Kidney glomerular epithelial cell (primary cell): ENCODE results near the gene CYP39A1.

Source experiments
- DNase-seq: peaks from one replicate; lab custom pipeline; 2025; lab: John Stamatoyannopoulos, UW

CYP39A1 gene

GRCh38 chr6:46511320-46511719 is 141.3 kb downstream of the CYP39A1 start:
- DNase-seq = no peak

DNA sequence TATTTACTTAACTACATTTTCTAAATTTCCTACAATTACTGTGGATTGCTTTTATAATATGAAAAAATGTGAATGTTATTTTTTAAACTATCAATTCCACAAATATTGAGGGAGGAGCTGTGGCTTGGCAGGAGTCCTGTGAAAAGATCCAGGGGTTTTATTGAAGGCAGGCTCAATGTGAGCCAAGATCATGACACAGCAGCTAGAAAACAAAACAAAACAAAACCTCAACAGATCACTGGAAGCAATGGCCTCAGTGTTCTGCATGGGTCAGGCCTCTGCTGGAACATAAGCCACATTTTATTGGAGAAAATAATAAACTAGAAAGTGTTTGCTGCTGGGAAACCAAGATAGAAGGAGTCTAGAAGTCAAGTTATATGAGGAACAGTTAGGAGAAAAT is 142.0 kb downstream of the CYP39A1 start:
- peak; percentile 24 for DNase-seq

DNA sequence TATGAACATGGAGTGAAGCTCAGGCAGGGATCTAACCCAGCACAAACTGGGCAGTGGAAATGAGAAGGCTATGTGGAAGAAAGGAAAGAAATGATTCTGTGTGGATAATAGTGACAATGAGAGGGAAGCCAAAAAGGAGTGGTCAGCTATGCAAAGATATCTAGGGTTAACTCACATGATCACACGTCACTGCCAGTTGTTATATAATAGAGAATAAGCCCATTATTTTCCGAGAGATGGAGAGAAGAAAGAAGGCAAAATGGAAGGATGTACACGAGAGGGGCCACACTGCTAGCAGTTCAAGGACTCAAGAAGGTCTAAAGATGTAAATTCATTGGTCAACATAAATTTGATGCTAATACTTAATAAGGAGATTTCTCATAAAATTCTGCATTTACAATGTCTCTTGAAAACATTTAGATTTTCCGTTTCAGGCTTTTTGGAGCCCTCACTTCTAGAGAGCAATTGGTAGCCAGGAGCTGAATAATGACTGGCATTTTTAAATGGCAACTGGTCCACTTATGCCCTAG is 142.6 kb downstream of the CYP39A1 start:
- no peak for DNase-seq

DNA sequence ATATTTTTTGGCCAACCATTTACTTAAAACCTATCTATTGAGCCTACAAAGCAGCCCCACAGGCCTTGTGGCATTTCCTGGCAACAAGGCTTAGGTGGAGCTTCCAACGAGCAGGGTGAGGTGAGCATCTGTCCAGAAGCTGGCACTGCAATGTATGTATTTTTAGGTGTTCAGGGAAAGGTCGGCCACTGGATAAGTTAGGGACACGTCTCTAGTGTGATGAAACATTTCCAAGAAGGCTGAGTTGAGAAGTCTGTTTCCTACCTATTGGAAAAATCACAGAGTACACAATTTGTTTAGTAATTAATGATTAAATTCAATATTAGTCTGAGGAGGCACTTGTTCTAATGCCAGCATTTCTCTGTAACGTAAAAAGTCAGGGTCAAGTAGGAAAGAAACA is 143.6 kb downstream of the CYP39A1 start:
- DNase-seq = no peak

GRCh38 chr6:46507426-46507825 is 145.2 kb downstream of the CYP39A1 start:
- DNase-seq = peak; percentile 78

- DNase-seq = no peak
These were observed 146.7 kb downstream of the CYP39A1 start for GRCh38 chr6:46505693-46506512.

DNA sequence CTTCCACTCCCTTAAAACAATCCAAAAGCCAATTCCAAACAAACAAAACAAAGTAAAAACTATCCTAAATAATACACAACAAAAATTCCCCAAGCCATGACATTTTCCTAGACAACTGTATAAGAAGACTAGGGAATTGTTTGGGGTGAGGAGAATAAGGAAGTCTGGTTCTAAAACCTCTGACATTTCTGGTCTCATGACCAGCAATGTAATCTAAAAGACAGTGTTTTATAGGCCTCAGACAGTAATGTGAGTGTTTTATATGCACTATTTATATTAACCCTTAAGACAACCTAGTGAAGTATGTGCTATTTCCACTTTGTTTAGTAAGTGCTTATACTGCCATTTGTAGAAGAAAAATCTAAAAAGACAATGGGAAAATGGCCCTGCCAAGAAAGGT is 148.4 kb downstream of the CYP39A1 start:
- DNase-seq = no peak

GRCh38 chr6:46502486-46503119 is 150.0 kb downstream of the CYP39A1 start:
- DNase-seq = no peak

DNA sequence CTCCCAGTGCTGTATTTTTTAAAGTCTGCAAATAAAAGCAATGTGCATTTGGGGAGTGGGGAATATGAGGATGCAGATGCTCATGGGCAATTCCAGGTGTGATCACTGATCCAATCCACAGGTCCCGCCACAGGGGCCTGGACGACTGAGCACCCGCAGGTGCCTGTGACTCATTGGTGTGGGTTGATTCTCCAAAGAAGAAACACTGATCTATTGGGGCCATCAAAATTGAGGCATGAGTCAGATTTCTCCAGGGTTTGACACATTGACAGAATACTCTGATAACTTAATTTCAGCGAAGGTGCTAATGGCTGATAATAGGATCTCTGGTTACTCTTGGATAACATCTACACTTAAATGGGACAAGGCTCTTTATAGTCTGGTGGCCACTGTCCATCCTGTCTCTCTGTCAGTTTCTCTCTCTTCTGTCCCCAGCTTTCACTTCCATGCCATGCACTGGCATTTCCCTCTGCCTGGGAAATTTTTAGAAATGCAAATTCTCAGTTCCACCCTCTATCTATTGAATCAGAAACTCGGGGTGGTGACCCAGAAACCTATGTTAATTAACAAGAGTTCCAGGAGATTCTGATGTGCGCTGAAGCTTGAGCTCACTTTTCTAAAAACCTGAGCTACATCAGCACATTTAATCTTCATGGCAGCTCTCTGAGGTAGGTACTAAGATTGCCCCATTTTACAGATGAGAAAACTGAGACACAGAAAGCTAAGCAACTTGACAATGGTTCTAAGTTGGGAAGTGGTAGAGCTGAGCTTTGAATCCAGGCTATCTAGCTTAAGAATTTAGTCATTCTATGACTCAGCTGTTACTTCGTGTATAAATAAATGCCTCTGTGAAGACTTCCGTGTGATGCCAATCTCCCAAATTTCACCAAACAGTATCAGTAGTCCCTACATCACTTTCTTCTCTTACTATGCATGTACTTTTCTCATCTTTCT is 151.2 kb downstream of the CYP39A1 start:
- DNase-seq = no peak

DNA sequence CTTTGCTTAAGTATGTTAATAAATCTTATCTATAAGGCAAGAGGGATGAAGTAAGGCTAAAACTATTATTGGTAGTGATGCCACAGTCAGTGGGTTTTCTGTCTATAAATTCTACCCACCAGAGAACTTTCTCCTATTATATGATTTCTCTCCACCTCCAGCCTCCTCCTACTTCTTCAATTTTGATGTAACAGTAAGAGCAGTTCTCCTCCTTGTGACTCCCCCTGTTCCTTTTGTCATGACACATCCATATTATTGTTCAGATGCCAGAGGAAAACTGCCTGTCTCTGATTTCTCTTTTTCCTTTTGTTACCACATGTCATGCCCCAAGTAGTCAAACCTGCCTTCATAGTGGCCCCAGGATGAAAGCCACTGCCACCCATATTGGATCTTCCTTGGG is 152.2 kb downstream of the CYP39A1 start:
- DNase-seq = no peak
